ENCODE measurements around the gene DNLZ.

GRCh38 chr9:136338511-136338910 is 25.0 kb downstream of the DNLZ start:
- TF ChIP-seq CTCF (IDR thresholded peaks at IDR 0.05; ENCODE audit: low read depth, low read length, poor library complexity, severe bottlenecking) (no peak), EZH2phosphoT487 (IDR thresholded peaks at IDR 0.05; ENCODE audit: borderline replicate concordance, low read length) (no peak)
